Measurements from ENCODE around the gene UNC13A. TPM values are rescaled to one million over a fixed set of nuclear protein-coding genes. Genes with fewer than 3 reads are reported as not detected.

Gene UNC13A
- total RNA-seq, 1 experiment from 2014 or later: 5.8 TPM

DNA sequence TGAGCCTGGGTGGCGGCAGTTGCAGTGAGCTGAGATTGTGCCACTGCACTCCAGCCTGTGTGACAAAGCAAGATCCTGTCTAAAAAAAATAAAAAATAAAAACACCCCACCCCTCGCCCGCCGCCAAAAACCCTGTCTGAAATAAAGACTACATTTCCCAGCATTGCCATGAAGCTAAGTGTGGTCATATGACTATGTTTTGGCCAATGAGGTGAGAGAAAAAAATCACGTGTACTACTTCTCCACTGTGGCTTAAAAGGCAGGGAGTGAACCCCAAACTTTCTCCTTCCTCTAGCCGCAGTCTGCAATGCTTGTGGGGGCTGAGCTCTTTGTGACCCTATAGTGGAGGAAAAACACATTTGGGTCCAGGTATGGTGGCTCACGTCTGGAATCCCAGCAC is 77.8 kb downstream of the UNC13A start:
- ChIA-PET CTCF (no interaction called here), POLR2A (ENCODE audit: low non-redundant PET) (no interaction called here)
- no TSS peak for BruUV-seq (replicated peaks)
- DNase-seq (ENCODE audit: low spot score): peak; percentile 57
- no peaks in the 10 kb centered on the region for H3K36me3 ChIP-seq (ENCODE audit: insufficient read depth, low read length, poor library complexity, severe bottlenecking)
- no peak for TF ChIP-seq EZH2 (IDR thresholded peaks at IDR 0.05; ENCODE audit: borderline replicate concordance, low read depth, low read length, poor library complexity, severe bottlenecking)
- TF ChIP-seq, protein P1, sequence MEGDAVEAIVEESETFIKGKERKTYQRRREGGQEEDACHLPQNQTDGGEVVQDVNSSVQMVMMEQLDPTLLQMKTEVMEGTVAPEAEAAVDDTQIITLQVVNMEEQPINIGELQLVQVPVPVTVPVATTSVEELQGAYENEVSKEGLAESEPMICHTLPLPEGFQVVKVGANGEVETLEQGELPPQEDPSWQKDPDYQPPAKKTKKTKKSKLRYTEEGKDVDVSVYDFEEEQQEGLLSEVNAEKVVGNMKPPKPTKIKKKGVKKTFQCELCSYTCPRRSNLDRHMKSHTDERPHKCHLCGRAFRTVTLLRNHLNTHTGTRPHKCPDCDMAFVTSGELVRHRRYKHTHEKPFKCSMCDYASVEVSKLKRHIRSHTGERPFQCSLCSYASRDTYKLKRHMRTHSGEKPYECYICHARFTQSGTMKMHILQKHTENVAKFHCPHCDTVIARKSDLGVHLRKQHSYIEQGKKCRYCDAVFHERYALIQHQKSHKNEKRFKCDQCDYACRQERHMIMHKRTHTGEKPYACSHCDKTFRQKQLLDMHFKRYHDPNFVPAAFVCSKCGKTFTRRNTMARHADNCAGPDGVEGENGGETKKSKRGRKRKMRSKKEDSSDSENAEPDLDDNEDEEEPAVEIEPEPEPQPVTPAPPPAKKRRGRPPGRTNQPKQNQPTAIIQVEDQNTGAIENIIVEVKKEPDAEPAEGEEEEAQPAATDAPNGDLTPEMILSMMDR (conservative IDR thresholded peaks at IDR 0.05; ENCODE audit: low read depth, low read length): no peak
- H3K4me1 ChIP-seq (ENCODE audit: insufficient read depth, low read length, poor library complexity, severe bottlenecking): peaks cover 3% of the 10 kb centered on the region
- H3K9me3 ChIP-seq (ENCODE audit: low read depth, low read length, poor library complexity, severe bottlenecking): no peaks in the 10 kb centered on the region
- no peak overlapping the region for H3K4me3 ChIP-seq (ENCODE audit: low read depth, low read length, poor library complexity, severe bottlenecking)
- intact Hi-C loops (cut with micrococcal nuclease; ENCODE audit: unreplicated experiment): no loop called here
- H3K27me3 ChIP-seq (replicated peaks; ENCODE audit: insufficient read depth, low read depth, low read length, poor library complexity): no peaks in the 10 kb centered on the region
- H3K27ac ChIP-seq (ENCODE audit: low read depth, low read length, poor library complexity, severe bottlenecking): no peak overlapping the region

DNA sequence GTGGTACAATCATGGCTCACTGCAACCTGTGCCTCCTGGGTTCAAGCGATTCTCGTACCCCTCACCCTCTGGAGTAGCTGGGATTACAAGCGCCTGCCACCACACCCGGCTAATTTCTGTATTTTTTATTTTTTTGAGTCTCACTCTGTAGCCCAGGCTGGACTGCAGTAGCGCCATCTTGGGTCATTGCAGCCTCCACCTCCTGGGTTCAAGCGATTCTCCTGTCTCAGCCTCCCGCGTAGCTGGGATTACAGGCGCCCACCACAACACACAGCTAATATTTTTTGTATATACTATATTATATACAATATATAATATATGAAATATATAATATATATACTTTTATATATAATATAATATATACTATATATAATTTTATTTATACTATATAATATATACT is 80.2 kb downstream of the UNC13A start:
- Histone ChIP-seq H3K4me3 (ENCODE audit: low read depth, low read length, poor library complexity, severe bottlenecking) (no peak overlapping the region), H3K27me3 (replicated peaks; ENCODE audit: insufficient read depth, low read depth, low read length, poor library complexity) (no peaks in the 10 kb centered on the region), H3K27ac (ENCODE audit: low read depth, low read length, poor library complexity, severe bottlenecking) (no peak overlapping the region), H3K4me1 (ENCODE audit: insufficient read depth, low read length, poor library complexity, severe bottlenecking) (peaks cover 6% of the 10 kb centered on the region), H3K36me3 (ENCODE audit: insufficient read depth, low read length, poor library complexity, severe bottlenecking) (no peaks in the 10 kb centered on the region), H3K9me3 (ENCODE audit: low read depth, low read length, poor library complexity, severe bottlenecking) (no peaks in the 10 kb centered on the region)
- POLR2A ChIA-PET (ENCODE audit: low non-redundant PET): interaction anchor here (0.5 kb wide), 1 partner anchor 241 kb away, joined by 3 read pairs; no protein-coding TSS in a partner anchor
- TF ChIP-seq, protein P1 (conservative IDR thresholded peaks at IDR 0.05; ENCODE audit: low read depth, low read length): no peak
- no peak for TF ChIP-seq EZH2 (IDR thresholded peaks at IDR 0.05; ENCODE audit: borderline replicate concordance, low read depth, low read length, poor library complexity, severe bottlenecking)
- intact Hi-C loops (cut with micrococcal nuclease; ENCODE audit: unreplicated experiment): loop anchor here (10.0 kb wide), 1 partner anchor 247 kb away; the partner anchor contains the start of gene RPL18A
- BruUV-seq (replicated peaks): no TSS peak
- CTCF ChIA-PET: interaction anchor here (0.7 kb wide), 1 partner anchor 159 kb away, joined by 8 read pairs; no protein-coding TSS in a partner anchor
- DNase-seq (ENCODE audit: low spot score): no peak

DNA sequence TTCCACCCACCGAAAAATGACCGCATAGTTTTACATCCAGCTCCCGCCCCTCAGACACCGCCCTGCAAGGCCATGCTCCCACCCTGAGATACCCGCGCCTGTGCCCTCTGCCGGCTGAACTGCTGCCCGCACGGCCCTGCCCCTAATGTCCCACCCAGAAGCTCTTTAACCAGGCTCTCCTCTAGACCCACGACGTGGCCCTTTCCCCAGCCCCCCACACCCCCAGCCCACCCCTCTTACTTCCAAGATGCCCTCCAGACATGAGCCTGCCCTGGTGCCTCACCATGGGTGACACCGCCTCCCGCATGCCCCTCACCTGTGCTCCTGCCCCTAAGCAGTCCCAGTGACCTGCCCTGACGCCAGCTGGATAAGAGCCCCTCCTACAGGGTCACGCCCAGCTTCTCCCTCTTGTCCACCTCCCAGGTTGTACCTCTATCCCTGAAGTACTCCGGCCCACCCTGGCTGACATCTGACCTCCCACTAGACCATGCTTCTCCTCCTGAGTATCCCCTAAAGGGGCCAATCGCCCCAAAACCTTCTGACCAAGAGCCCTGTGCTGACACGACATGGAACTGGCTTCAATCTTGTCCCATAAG is 81.5 kb downstream of the UNC13A start:
- Histone ChIP-seq H3K4me3 (ENCODE audit: low read depth, low read length, poor library complexity, severe bottlenecking) (peak overlapping the region; percentile 49), H3K36me3 (ENCODE audit: insufficient read depth, low read length, poor library complexity, severe bottlenecking) (no peaks in the 10 kb centered on the region), H3K27me3 (replicated peaks; ENCODE audit: insufficient read depth, low read depth, low read length, poor library complexity) (no peaks in the 10 kb centered on the region), H3K9me3 (ENCODE audit: low read depth, low read length, poor library complexity, severe bottlenecking) (no peaks in the 10 kb centered on the region), H3K4me1 (ENCODE audit: insufficient read depth, low read length, poor library complexity, severe bottlenecking) (peaks cover 10% of the 10 kb centered on the region), H3K27ac (ENCODE audit: low read depth, low read length, poor library complexity, severe bottlenecking) (peak overlapping the region; percentile 93)
- no TSS peak for BruUV-seq (replicated peaks)
- TF ChIP-seq EZH2 (IDR thresholded peaks at IDR 0.05; ENCODE audit: borderline replicate concordance, low read depth, low read length, poor library complexity, severe bottlenecking): no peak
- TF ChIP-seq, protein P1 (conservative IDR thresholded peaks at IDR 0.05; ENCODE audit: low read depth, low read length): no peak
- intact Hi-C loops (cut with micrococcal nuclease; ENCODE audit: unreplicated experiment): loop anchor here (10.0 kb wide), 1 partner anchor 248 kb away; the partner anchor contains the start of gene RPL18A
- POLR2A ChIA-PET (ENCODE audit: low non-redundant PET): no interaction called here
- DNase-seq (ENCODE audit: low spot score): no peak
- CTCF ChIA-PET: interaction anchor here (0.9 to 1.5 kb wide), 4 partner anchors 15 to 160 kb away, joined by 3 to 10 read pairs (median 4); no protein-coding TSS in a partner anchor
